HG02870 (cell line): ENCODE measurements around the gene CRISPLD2.

ENCODE experiments used
- ATAC-seq: cut with Tn5 transposase; IDR thresholded peaks from one replicate; pipeline ENCODE4 v1.9.1; 2021; ENCODE audit warnings: mild to moderate bottlenecking, moderate library complexity; ENCODE audit not compliant: unreplicated experiment

The CRISPLD2 gene

DNA sequence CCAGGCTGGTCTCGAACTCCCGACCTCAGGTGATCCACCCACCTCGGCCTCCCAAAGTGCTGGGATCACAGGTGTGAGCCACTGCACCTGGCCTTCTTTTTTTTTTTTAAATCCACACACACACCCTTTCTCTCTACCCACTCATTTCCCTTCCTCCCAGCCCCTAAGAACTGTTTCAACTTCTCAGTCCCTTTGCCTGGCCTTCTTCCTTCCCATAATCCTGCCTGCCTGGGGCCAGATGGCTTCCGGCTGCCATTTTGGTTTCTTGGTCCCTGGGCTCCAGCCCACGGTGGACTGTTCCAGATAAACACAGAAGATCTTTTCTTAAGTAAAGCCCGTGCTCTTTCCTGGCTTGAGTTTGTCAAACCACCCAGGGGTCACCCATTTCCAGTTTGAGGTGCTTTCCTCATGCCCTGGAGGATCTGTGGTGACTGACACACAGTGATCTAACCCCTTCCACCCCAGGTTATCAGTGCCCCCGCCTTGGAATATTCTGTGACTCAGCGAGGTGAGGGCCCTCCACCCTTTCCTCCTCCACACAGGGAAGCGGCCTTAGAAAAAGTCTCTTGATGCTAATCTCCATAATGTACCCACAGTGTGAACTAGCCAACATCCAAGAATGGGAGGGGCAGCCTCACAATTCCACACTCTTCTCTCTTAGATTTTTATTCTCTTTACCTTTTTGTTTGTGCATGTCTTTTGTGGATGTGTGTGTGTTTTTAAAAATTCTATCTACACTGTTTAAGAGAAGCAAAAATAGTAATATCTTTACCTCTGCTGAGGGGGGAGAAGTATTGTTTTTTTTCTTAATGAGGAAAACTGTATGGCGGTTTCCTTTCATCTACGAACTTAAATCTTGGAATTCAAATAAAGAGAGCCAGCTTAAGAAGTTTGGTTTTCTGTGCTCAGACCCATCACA is 60.0 kb downstream of the CRISPLD2 start:
- ATAC-seq = no peak

GRCh38 chr16:84881702-84882521 is 62.1 kb downstream of the CRISPLD2 start:
- ATAC-seq = no peak

GRCh38 chr16:84883301-84883700 is 63.5 kb downstream of the CRISPLD2 start:
- ATAC-seq = no peak

DNA sequence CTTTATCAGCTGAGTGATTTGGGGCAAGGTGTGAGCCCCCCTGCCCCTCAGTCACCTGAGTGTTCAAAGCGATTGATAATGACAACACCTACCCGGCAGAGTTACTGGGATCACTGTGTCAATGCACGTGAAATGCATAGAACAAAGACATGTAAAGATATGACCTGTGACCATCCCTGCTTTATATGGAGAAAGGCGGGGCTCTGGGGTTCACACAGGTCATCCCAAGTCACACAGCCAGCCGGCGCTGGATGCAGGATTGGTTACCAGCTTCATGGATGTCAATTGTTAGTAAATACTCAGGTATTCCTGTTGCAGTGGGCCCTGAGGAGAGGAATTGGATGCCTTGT is 64.4 kb downstream of the CRISPLD2 start:
- ATAC-seq = no peak

DNA sequence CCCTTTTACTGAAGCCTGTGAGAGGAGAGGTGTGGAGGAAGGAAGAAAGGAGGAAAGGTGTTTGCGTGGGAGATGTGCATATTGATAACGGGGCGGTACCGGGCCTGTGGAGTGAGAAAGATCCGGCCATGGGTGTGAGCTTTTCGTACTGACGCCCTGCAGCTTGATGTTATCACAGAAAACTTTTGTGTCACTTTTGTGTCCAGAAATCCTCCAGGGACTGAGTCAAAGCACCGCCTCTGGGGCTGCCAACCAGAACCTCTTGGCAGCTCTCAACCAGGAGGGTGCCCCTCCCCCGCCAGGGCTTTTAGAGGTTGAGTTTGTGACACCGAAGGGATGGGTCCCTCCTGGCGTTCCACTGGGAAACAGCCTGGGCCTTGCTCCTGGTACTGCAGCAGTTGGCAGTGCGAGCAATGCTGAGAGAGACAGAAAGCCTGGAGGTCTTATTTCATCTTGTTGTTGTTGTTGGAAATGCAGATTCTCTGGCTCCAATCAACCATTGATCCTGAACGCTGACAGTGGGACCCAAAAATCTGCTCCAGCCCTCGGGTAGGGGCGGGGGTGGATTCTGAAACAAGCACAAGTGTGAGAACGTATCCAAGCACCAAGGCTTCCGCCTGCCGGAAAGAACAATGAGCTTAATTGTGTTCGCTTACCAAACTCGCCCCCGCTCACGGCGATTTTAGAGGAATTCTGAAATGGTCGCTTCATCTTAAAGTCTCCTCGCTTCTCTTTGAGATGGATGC is 65.0 kb downstream of the CRISPLD2 start:
- no peak for ATAC-seq

DNA sequence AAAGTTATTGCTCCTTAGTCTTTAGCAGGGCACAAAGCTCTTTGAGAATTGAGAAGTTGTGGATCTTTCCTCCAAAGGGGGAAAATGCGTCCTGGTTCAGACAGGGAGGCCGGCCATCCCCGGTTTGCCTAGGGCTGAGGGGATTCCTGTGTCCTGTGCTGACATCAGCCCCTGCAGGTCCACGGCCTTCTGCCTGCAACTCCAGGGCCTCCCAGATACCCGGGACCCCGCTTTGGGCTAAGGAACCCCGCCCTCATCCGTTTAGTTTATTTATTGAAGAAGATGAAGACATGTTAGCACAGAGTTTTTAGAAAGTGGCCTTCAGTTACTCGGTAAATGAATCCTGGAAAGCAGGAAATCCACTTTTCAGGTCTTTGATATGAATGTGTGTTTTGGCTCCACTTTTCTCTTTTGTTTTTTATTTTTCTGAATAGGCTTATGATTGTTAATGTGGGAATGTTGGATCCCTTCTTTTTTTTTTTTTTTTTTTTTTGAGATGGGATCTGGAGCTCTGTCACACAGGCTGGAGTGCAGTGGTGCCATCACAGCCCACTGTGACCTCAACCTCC is 65.6 kb downstream of the CRISPLD2 start:
- no peak for ATAC-seq

DNA sequence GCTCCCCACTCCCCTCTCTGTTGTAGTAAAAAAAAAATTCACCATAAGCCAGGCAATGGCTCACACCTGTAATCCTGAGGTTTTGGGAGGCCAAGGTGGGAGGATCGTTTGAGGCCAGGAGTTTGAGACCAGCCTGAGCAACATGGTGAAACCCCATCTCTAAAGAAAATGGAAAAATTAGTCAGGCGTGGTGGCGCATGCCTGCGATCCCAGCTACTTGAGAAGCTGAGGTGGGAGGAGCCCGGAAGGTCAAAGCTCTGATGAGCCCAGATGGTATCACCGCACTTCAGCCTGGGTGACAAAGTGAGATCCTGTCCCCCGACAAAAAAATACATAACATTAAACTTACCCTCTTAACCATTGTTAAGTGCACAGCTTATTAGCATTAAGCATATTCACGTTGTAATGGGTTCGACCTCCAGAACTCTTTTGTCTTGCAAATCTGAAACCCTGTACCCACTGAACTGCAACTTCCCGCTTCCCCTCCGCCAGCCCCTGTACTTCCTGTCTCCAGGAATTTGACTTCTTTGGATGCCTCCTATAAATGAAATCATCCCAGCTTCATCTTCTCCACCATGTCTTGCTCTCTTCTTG is 66.8 kb downstream of the CRISPLD2 start:
- ATAC-seq = no peak

DNA sequence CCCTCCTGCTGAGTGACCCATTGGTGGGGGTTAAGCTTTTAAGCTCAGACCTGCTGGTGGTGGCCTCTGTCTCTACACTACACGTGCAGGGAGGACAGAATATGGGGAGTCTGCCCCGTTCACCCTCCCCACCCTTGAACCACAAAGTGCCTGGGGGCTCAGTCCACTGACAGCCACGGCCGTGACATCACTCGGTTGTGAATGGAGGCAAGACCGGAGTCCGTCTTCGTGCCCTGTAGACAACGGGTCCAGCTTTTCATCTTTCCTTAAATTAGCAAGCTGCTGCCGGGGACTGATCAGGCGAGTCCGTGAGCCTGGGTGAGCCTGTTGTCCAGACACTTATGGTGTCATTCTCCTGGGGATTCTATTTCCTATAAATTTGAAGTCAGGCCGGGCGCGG is 67.4 kb downstream of the CRISPLD2 start:
- no peak for ATAC-seq

DNA sequence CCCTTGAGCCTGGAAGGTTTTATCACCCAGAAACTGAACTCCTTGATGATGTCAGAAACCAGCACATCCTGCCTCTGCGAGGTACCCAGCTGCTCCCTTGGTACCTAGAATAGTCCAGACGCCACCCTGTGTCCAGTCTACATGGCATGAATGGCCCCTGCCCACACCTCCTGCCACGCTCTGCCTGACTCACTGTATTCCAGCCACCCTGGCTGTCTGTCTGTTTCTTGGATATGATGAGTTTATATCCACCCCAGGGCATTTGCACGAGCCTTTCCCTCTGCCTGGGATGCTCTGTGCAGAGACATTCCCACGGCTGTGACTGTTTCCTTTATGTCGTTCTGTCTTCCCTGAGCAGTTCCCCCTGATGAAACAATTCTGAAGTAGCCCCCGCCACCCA is 68.7 kb downstream of the CRISPLD2 start:
- ATAC-seq = no peak

DNA sequence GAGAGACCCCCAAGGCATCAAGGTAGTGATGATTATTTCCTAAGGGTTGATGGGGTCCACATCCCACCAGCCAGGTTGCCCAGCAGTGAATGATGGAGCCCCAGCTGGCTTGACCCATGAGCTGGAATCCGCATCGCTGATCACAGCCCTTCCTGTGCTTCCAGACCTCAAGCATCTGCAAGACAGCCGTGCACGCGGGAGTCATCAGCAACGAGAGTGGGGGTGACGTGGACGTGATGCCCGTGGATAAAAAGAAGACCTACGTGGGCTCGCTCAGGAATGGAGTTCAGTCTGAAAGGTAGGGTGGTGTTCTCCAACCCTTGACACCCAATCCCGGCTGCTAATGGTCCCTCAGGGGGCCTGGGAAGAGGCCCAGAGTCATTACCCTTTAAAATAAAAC is 69.3 kb downstream of the CRISPLD2 start:
- no peak for ATAC-seq

- ATAC-seq = no peak
Measured at GRCh38 chr16:84890427-84890826, 70.6 kb downstream of the CRISPLD2 start.

DNA sequence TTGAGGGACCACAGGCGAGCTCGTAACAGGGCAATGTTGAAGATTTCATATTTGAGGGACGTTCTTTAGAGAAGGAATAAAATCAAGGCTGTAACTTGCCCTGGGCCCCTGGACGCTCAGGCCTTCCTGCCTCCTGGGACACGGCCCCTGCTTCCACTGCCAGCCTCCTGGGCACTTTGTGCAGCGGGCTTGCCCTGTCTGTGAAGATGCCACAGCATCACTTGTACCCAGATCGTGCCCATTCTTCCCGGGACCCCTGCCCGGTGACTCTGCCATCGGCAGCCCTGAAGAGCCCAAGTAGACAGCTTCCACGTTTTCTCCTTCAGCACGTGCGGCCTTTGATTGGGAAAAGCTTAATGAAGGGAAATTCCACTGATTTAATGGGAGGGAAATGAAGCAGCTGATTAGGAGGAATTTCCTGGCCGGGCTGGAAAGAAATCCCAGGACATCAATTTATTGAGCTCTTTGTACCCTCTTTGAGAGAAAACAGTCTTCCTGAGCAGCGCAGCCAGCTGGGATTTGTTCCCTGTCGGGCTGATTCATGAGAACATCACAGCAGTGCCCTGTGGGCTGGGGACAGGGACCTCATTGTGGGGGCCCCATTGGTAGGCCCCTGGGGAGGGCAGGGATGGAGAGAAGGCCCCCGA is 71.5 kb downstream of the CRISPLD2 start:
- ATAC-seq = no peak

DNA sequence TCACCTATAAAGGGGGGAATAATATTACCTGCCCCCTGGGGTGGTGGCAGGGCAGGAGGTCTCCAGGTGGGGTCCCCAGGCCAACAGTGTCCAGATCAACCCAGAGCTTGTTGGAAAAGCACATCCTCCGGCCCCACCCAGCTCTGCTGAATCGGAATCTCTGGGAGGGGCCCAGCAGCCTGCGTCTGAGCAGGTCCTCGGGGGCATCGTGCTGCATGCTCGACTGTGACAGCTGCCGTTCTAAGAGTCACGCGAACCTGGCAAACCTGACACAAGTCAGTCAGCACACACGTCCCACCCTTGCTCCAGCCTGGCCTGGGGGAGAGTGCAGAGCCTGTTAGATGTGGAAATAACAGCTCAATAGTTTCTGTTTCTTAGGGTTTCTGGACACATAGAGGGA is 72.3 kb downstream of the CRISPLD2 start:
- no peak for ATAC-seq

DNA sequence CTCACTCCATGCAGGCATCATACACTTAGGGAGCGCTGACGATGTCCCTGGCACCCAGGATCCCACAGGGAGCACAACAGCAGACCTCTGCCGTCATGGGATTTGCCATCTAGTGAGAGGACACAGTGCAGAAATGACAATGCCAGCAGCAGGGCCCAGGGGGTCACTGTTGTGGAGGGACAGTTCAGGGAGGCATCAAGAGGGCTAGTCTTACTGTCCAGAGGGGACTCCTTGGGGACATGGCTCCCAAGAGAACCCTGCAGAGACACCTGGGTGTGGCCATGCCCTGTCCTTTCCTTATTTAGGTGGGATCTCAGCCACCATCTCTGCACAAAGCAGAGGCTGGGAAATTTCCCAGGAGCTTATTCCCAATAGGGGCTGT is 73.7 kb downstream of the CRISPLD2 start:
- ATAC-seq = no peak

DNA sequence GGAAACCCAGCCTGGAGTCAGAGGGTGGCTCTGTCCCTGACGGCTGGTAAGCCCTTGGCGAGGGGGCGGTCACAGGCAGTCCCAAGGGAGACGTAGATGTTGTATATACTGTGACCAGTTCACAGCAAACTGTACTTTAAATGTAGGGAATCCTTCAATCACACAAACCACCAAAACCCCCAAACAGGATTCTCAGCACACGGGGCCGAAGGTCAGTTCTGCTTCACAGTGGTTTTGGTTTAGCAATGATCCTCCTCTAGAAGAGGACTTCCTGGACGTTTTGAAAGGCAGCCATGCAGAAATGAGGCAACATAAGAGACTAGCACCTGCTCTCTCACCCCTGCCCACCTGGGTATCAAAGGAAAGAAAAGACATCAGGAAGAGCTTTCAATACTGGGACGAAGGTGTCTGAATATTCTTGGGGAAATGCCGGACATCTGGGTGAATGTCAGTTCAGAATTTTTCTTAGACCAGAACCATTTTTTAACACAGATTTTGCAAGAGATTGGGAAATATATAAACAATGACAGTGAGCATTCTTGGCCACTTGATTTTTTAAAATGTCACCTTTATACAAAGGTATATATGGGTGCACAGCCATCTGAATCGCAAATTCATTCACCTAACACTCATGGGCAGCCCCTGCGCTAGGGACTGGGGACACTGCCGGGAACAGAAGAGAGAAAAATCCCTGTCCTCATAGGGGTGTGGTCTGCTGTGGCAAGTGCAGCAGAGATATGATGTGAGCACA is 74.2 kb downstream of the CRISPLD2 start:
- no peak for ATAC-seq

- ATAC-seq = no peak
Measured at GRCh38 chr16:84895016-84895415, 75.2 kb downstream of the CRISPLD2 start.

DNA sequence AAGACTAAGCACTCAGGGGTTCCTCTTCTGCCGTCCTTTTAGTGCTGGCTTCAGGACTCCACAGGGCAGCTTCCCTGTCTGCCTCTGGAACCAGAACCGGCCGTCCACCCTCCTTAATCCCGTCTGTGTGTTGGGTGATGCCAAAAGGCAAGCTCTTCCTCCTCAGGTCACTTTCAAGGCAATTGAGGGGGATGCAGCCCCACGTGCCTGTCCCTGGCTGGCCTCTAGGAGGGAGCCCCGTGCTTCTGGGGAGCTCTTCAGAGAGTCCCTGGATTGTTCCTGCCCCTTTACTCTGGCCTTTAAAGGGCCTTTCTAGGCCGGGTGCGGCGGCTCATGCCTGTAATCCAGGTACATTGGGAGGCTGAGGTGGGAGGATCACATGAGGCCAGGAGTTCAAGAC is 77.1 kb downstream of the CRISPLD2 start:
- no peak for ATAC-seq

DNA sequence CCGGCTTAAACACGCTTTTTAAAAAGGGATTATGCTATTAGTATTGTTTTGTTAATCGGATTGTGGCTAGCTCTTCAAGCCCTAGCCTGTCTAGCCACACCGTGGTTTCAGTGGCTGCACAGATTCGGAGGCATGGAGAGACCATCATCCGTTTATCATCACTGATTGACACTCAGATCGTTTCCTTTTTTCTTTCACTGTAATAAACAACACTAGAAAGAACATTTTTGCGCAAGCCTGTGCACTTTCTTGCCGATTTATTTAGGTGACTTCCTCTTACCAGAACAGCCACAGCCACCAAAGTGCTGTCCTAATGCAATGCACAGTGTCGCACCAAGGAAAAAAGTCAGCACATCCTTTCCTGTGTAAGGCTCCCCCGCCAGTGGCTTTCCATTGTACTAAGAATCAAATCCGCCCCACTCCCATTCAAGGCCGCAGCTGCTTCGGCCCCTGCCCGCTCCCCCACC is 78.2 kb downstream of the CRISPLD2 start:
- ATAC-seq = no peak

DNA sequence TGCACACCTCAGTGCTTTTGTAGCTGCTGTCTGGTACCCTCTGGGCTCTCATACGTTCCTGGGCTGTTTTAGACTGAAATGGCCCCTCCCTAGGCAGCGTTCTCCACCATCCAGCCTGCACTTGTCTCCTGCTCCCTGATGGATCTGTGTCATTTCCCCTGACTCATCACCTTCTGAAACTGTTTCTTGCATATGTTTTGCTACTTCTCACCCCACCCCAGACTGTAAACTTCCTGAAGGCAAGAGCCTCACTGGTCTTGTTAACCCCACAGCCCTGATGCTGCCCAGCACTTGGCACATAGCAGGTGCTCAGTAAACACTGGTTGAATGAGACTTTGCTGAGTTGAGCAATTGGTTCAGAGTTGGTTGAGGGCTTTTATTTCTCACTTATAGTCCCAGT is 78.7 kb downstream of the CRISPLD2 start:
- no peak for ATAC-seq
